Fibroblast of lung (primary cell): Measurements from ENCODE around the gene CLNK. TPM values are rescaled to one million over a fixed set of nuclear protein-coding genes. Genes with fewer than 3 reads are reported as not detected.

Source experiments
- DNase-seq, 2 donors: peaks; one replicate each; pipeline versions ENCODE4 v3.0.0 to v3.0.0-alpha.2; 2010; ENCODE audit warnings: low read depth in 2 of 2
- H2AFZ ChIP-seq: 2 replicates; pipeline ENCODE4 v1.5.1; 2012; ENCODE audit warnings: low read length, control low read depth, inconsistent platforms
- H3K27ac ChIP-seq: 2 replicates; pipeline ENCODE4 v1.5.1; 2011; ENCODE audit warnings: low read length, control low read depth; ENCODE audit not compliant: insufficient read depth
- H3K27me3 ChIP-seq: 2 replicates; pipeline ENCODE4 v1.5.1; 2011; ENCODE audit warnings: mild to moderate bottlenecking, low read length; ENCODE audit not compliant: control insufficient read depth, insufficient read depth
- H3K36me3 ChIP-seq: 2 replicates; pipeline ENCODE4 v1.5.1; 2011; ENCODE audit warnings: low read length; ENCODE audit not compliant: control insufficient read depth, insufficient read depth
- H3K4me1 ChIP-seq: 2 replicates; pipeline ENCODE4 v1.5.1; 2011; ENCODE audit warnings: low read length; ENCODE audit not compliant: control insufficient read depth, insufficient read depth; ENCODE audit errors: extremely low read depth
- H3K4me2 ChIP-seq: 2 replicates; pipeline ENCODE4 v1.5.1; 2011; ENCODE audit warnings: low read length, control low read depth; ENCODE audit not compliant: insufficient read depth; ENCODE audit errors: extremely low read depth
- H3K4me3 ChIP-seq, 4 experiments: fragments of 200-600 bp in 1 of 4; sonication (generic) in 1 of 4; replicated peaks in 1 of 4; 2 replicates each; pipeline ENCODE4 v1.5.1; 2011 to 2016; ENCODE audit warnings: low read length in 4 of 4, low read depth in 3 of 4, mild to moderate bottlenecking in 3 of 4, control low read depth in 2 of 4, inconsistent platforms in 1 of 4, mixed read lengths in 1 of 4; ENCODE audit not compliant: insufficient read depth in 1 of 4; ENCODE audit errors: control extremely low read depth in 1 of 4
- H3K79me2 ChIP-seq: 2 replicates; pipeline ENCODE4 v1.5.1; 2012; ENCODE audit warnings: mild to moderate bottlenecking, low read length, inconsistent platforms; ENCODE audit not compliant: control insufficient read depth, insufficient read depth
- H3K9ac ChIP-seq: 2 replicates; pipeline ENCODE4 v1.5.1; 2011; ENCODE audit warnings: mild to moderate bottlenecking, low read length, control low read depth; ENCODE audit not compliant: insufficient read depth
- H3K9me3 ChIP-seq: 2 replicates; pipeline ENCODE4 v1.5.1; 2012; ENCODE audit warnings: low read depth, low read length; ENCODE audit not compliant: control insufficient read depth, insufficient read depth
- H4K20me1 ChIP-seq: 2 replicates; pipeline ENCODE4 v1.5.1; 2011; ENCODE audit warnings: low read length; ENCODE audit not compliant: control insufficient read depth, insufficient read depth; ENCODE audit errors: extremely low read depth
- CTCF ChIP-seq, 2 donors: IDR thresholded peaks in 1 of 2; conservative IDR thresholded peaks in 1 of 2; 1 replicate in 1 of 2; 2 replicates in 1 of 2; pipeline ENCODE4 v1.5.1; 2011 to 2012; ENCODE audit warnings: low read length in 2 of 2, control low read depth in 1 of 2, inconsistent platforms in 1 of 2, low read depth in 1 of 2, mild to moderate bottlenecking in 1 of 2
- EZH2 ChIP-seq: IDR thresholded peaks from 2 replicates; pipeline ENCODE4 v1.5.1; 2012; ENCODE audit warnings: low read length, control low read depth, mild to moderate bottlenecking; ENCODE audit errors: missing control alignments
- polyA plus RNA-seq, 2 donors: library from polyadenylated mRNA; depleted of rRNA in 1 of 2; stranded (reverse) in 1 of 2; unstranded in 1 of 2; fragments of >200 nt; gene quantifications; 2 replicates each; pipeline ENCODE4 v1.2.1, GENCODE V29; 2011 to 2012; ENCODE audit warnings: missing spikeins in 1 of 2
- total RNA-seq: library from RNA; depleted of rRNA; stranded (reverse); fragments of >200 nt; gene quantifications from 2 replicates; pipeline ENCODE4 v1.2.1, GENCODE V29; 2014

Gene CLNK
- total and polyA plus RNA-seq, 2 donors (not counting 1 experiment from before 2014, with no cell fraction given): not detected

- H3K9me3 ChIP-seq: no peaks in the 10 kb centered on the region
These were observed 106.8 kb downstream of the CLNK start for GRCh38 chr4:10577508-10578426.

GRCh38 chr4:10577018-10577417, 107.5 kb downstream of the CLNK start:
- no peaks in the 10 kb centered on the region for H3K4me1 ChIP-seq
- no peaks in the 10 kb centered on the region for H4K20me1 ChIP-seq
- no peaks in the 10 kb centered on the region for H3K9me3 ChIP-seq
- no peak overlapping the region for H3K4me2 ChIP-seq
- no peak overlapping the region for H3K4me3 ChIP-seq
- H3K9ac ChIP-seq: no peak overlapping the region
- H3K27me3 ChIP-seq: no peaks in the 10 kb centered on the region
- H3K27ac ChIP-seq: no peak overlapping the region
- DNase-seq: no peak
- H3K79me2 ChIP-seq: no peaks in the 10 kb centered on the region
- no peak overlapping the region for H2AFZ ChIP-seq
- no peaks in the 10 kb centered on the region for H3K36me3 ChIP-seq
- TF ChIP-seq EZH2 (no peak), CTCF (conservative IDR thresholded peaks at IDR 0.05 in 1 of 2, IDR thresholded peaks at IDR 0.05 in 1 of 2; ENCODE audit: low read depth in 1 of 2, low read length in 2 of 2) (no peak)

More at GRCh38 chr4:10577508-10578426, 106.8 kb downstream of the CLNK start:
- no peak for TF ChIP-seq CTCF (conservative IDR thresholded peaks at IDR 0.05 in 1 of 2, IDR thresholded peaks at IDR 0.05 in 1 of 2; ENCODE audit: low read depth in 1 of 2, low read length in 2 of 2)
- TF ChIP-seq EZH2: no peak
- Histone ChIP-seq H3K4me1 (no peaks in the 10 kb centered on the region), H3K9ac (no peak overlapping the region), H3K79me2 (no peaks in the 10 kb centered on the region), H3K4me3 (no peak overlapping the region), H3K27ac (no peak overlapping the region), H4K20me1 (no peaks in the 10 kb centered on the region), H3K36me3 (no peaks in the 10 kb centered on the region), H3K4me2 (no peak overlapping the region), H2AFZ (no peak overlapping the region), H3K27me3 (no peaks in the 10 kb centered on the region)
- no peak for DNase-seq

GRCh38 chr4:10576236-10576635, 108.3 kb downstream of the CLNK start:
- no peak overlapping the region for H2AFZ ChIP-seq
- no peaks in the 10 kb centered on the region for H3K36me3 ChIP-seq
- no peak overlapping the region for H3K4me2 ChIP-seq
- no peaks in the 10 kb centered on the region for H3K79me2 ChIP-seq
- TF ChIP-seq EZH2 (no peak), CTCF (conservative IDR thresholded peaks at IDR 0.05 in 1 of 2, IDR thresholded peaks at IDR 0.05 in 1 of 2; ENCODE audit: low read depth in 1 of 2, low read length in 2 of 2) (no peak)
- H3K4me3 ChIP-seq: no peak overlapping the region
- no peak for DNase-seq
- H3K9ac ChIP-seq: no peak overlapping the region
- no peaks in the 10 kb centered on the region for H3K9me3 ChIP-seq
- no peaks in the 10 kb centered on the region for H3K27me3 ChIP-seq
- H3K4me1 ChIP-seq: no peaks in the 10 kb centered on the region
- H4K20me1 ChIP-seq: no peaks in the 10 kb centered on the region
- no peak overlapping the region for H3K27ac ChIP-seq
